GM21526 (cell line): Measurements from ENCODE around the gene VSTM2L.

Experiments
- ATAC-seq: cut with Tn5 transposase; IDR thresholded peaks from one replicate; pipeline ENCODE4 v1.9.1; 2021; ENCODE audit warnings: moderate library complexity; ENCODE audit not compliant: unreplicated experiment, low FRiP score

VSTM2L gene

DNA sequence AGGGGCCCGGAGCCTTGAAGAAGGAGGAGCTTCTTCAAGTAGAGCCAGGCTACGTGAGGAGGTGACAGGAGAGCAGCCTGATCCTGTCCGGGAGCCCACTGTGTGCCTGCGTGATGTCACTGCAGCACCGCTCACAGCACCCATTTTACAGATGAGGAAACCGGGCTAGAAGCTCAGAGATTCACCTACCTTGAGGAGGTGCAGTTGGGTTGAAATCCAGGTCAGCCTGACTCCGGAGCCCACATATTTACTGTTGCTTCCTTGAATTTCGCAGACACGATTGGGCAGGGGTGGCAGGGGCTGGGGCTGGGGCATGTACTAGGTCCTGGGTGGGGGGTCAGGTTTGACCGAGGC, 12.5 kb downstream of the VSTM2L start:
- ATAC-seq: no peak

DNA sequence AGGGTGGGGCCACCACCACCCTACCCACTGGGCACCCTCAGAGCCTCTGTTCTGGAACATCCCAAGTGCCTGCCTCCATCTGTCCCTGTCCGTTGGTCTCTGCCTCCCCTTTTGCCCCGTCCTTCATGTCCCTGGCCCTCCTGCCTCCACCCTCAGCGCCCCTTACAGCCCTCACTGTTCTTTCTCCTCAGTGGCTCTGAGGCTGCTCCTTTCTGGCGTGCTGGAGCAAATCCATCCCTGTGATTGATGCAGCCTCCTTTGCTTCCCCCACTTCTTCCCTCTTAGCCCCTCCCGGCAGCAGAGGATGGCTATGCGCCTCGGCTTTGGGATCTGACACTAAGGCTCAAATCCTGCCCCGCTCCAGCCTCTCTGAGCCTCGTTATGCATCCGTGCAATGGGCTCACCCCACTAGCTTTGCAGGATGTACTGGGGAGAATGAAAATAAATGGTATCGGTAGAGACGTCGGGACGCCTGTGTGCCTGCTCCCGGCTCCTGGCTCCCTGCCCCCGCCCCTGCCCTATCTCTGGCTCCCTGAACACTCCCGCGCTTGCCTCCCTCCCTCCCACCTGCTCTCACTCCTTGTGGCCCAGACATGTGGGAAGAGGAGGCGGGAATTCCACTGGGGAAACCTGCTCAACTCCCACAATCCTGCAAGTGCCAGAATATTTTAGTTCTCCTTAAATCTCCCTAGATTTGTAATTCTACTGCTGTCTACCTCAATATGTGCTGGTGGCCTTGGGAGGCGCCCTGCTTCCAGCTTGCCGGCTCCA, 13.1 kb downstream of the VSTM2L start:
- no peak for ATAC-seq

DNA sequence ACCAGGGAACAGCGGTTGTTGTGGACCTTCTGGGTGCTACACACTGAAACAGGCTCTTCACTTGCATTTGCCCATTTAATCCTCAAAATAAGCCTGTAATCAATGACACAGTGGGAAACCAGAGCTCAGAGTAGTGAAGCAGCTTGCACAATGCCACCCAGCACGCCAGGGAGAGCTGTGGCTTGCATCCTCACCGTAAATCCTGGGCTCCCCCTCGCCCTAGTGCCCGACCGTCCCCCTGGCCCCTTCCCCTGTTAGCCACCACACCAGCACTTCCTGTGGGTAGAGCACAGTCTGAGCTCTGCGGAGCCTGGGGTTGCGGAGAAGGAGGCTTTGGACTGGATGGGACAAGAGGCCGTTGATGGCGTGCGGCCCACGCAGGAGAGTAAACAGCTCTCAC, 14.5 kb downstream of the VSTM2L start:
- ATAC-seq: no peak

DNA sequence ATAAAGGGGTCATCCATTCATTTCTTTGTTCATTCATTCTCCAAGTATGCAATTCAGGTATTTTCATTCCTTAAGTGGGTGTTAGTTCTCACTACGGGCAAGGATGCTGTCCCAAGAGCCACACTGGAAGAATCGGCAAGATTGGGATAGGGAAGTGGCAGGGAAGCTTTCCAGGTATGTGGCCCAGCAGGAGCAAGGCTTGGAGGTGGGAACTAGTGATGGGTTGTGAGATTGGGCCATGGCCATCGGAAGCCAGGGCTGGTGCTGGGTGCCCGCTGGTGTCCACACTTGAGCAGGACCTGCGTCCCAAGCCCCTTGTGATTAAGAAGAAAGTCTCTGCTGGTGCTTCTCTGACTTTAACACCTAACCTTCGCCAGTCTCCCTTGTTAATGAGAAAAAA, 15.1 kb downstream of the VSTM2L start:
- ATAC-seq: no peak

DNA sequence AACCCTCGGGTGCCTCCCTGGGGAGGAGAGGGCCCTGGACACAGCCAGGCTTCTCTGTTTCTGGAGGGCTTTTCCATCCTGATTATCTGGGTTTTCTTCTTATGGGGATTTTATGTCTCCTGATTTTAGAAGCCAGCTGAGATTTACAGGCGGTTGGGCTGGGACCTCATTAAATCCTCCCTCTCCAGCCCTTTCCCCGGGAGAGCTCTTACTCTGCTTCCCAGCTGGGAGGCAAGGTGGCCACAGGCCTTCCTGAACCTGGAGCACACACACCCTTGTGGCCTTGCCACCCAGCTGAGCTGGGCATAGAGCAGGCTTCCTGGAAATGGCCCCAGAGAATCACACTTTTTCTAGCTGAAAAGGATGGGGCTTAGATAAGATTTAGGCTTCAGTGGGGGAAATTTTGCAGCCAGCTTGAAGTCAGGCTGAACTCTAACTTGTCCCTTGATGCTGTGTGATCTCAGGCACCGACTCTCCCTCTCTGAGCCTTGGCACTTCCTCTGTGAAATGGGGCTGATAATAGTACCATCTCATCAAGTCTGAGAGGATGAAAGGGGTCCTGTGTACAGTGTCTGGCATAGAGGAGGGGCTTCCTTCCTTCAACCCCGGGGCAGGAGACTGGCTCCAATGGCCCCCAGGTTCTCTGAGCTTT, 16.6 kb downstream of the VSTM2L start:
- no peak for ATAC-seq

DNA sequence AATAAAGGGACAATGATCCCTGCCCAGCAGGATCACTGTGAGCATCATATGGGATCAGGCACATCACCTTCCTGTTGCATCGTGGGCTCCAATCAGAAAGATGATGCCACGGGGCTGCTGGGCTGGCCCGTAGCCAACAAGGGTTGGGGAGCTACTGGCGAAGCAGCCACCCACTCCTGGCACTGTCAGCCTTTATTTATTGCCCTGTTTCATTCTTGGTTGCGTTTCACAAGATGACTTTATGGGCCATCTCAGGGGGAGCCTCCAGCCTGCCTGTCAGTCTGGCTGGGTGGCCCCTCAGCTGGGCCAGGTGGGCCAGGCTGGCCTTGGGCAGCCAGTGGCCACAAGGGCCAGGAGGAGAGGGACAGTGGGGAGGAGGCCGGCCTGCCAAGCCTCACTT, 17.3 kb downstream of the VSTM2L start:
- no peak for ATAC-seq

DNA sequence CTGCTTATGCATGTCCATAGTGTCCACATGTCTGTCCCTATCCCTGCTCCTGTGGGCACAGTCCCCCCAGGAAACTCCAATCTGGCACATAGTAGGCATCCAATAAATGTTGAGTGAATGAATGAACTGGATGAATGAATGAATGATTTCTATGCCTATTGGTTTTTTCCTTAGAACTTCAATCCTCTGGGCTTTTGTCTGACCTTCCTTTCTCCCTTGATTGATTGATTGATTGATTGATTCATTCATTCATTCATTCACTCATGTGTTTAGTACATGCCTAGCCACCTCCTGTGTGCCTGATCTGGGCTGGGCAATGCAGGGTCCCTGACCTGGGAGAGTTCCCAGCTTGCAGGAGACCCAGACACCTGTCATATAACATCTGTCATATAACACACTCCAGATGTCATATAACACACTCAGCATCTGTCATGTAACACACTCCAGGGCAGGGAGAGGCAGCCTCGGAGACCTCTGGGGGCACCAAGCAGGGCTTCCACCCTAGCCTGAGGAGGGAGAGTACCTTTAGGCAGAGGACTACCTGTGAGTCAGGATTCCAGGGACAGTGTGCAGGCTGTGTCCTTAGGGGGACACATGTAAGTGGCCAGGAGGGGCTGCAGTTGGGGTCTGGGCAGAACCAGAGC, 17.9 kb downstream of the VSTM2L start:
- ATAC-seq: no peak

DNA sequence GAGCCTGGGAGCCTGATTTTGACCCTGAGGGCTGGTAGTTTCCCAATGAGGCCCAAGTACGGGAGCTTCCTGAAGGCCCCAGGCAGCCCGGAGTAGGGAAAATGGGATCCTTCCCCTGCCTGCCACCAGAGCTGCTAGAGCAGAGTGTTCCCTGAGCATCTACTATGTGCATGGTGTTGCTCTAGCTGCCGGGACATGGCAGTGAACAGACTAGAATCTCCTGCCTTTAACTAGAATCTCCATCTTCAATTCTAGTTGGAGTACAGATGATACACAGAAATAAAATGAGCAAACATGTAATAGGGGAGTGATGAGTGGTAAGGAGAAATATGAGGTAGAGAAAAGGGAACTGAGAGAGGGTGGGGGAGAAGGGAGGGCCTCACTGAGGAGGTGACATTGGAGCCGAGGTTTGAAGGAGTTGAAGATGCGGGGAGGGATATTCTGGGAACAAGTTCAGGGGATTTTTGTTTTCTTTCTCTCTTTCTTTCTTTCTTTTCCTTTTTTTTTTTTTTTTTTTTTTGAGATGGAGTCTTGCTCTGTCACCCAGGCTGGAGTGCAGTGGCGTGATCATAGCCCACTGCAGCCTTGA, 18.5 kb downstream of the VSTM2L start:
- ATAC-seq: peak; percentile 67

DNA sequence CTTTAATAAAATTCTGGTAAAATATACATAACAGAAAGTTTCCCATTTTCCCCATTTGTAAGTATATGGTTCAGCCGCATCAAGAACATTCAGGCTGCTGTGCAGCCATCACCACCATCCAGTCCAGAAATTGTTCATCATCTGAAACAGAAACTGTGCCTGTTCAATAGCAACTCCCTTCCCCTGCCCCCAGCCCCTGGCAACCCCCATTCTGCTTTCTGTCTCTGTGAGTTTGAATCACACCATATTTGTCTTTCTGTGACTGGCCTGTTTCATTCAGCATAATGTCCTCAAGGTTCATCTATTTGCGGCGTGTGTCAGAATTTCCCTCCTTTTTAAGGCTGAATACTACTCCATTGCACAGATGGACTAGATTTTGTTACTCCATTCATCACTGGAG, 19.1 kb downstream of the VSTM2L start:
- ATAC-seq: peak; percentile 47

DNA sequence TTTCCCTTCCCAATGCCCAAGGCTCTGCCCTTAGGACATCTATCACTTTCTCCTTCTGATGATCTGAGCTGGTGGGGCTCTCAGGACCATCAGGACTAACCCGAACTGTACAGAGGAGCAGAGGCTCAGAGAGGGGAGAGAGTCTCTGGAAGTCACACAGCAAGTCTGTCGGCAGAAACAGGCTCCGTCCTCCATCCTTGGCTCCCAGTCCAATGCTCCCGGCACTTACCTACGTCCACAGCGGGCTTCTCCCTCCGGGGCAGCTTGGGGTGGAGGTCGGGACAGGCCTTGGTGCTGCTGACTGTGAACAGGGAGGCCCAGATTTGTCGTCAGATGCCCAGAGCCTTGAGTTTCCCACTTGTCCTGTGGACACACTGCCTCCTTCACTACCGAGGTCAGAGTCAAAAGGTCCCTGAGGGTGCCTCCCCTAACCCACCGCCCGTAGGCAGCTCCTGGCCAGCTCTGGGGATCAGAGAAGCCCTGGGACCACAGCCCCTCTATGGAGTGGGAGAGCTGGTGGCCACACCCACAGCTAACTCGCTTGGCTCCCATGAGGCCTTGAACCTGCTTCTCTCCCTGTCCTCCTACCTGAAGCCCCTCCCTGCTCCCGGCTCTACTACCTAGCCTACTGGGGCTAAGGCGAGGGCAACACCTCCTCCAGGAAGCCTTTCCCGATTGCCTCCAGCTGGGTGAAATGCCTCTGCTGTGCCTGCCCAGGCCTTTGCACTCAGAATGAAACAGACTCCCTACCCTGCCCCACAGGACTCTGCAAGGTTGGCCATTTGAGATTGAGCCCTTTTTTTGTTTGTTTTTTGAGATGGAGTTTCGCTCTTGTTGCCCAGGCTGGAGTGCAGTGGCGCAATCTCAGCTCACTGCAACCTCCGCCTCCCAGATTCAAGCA, 22.6 kb downstream of the VSTM2L start:
- no peak for ATAC-seq

DNA sequence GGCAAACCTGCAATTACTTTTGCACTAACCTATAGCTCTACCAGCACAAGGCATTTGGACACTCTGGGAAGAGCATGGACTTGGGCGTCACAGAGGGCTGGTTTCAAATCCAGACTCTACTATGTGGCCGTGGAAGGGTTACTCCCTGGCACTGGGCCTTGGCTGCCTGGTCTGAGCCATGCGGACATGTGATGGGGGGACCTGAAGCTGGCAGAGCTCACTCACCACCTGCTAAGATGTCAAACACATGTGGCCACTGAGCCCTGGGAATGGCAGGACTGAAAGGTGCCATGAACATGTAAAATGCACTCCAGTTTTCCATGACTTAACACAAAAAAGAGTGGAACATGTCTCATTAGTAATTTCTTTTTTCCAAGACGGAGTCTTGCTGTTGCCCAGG, 23.7 kb downstream of the VSTM2L start:
- no peak for ATAC-seq

DNA sequence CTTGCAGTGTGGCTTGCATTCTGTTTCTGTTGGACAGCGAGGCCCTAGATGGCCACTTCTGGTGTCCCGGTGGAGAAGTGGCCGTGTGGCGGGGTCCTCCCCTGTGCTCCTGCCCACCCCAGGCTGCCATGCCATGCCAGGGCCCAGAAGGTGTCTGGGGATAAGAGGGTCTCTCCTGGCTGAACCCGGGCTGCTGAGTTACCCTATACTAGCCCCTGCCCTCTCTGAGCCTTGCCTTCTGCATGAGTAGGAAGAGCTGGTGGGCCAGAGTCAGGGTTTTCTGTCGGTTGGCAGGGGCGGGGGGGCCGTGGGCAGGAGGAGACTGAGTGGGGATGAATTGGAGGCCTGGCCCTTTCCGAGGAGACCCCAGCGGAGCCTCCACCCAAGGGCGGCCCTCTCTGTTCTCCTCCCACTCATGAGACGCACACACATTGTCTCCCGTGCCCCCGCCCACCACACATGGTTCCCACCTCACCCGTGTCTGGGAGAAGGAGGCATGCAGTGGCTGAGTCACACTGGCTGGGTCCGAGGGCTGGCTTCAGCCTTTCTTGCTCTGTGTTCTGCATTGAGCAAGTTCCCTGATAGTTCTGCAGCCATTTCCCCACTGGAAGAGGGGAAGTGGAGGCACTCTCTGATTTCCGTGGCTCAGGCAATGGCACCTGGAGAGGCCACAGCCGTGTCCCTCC, 24.6 kb downstream of the VSTM2L start:
- no peak for ATAC-seq

DNA sequence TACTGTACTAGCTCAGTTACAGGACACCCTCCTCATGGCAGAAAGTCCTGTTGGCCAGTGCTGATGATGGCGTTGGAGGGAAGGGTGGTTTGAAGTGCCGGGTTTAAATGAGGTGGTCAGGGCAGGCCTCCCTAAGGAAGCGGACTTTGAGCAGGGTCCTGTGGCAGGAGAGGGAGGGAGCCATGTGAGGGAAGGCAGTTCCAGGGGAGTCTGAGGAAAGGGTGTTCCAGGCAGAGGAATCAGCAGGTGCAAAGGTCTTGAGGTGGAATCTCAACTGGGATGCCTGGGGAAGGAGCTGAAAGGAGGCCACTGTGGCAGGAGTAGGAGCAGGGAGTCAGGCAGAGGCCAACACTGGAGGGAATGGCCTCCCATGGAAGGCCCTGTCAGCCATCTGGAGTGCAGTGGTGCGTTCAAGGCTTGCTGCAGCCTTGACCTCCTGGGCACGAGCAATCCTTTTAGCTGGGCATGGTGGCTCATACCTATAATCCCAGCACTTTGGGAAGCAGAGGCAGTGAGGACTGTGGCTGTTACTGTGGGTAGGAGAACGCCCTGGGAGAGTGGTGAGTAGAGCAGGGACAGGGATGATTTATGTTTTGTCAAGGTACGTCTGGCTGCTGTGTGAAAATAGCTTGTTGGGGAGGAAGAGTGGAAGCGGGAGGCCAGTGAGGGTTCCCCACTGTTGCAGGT, 26.2 kb downstream of the VSTM2L start:
- ATAC-seq: no peak

DNA sequence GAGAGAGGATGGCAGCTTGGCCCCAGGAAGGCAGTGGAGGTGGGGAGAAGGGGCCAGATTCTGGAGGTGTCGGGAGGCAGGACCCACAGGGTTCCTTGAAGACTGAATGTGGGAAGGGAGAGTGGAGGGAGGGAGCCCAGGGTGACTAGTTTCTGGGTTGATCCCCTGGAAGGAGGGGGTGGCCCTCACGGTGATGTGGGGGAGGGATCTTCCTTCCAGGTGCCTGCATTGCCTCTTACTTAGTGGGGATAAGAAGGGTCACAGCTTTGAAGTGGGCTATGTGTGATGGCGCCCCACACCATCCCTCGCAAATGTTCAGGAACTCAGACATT, 26.7 kb downstream of the VSTM2L start:
- ATAC-seq: no peak

DNA sequence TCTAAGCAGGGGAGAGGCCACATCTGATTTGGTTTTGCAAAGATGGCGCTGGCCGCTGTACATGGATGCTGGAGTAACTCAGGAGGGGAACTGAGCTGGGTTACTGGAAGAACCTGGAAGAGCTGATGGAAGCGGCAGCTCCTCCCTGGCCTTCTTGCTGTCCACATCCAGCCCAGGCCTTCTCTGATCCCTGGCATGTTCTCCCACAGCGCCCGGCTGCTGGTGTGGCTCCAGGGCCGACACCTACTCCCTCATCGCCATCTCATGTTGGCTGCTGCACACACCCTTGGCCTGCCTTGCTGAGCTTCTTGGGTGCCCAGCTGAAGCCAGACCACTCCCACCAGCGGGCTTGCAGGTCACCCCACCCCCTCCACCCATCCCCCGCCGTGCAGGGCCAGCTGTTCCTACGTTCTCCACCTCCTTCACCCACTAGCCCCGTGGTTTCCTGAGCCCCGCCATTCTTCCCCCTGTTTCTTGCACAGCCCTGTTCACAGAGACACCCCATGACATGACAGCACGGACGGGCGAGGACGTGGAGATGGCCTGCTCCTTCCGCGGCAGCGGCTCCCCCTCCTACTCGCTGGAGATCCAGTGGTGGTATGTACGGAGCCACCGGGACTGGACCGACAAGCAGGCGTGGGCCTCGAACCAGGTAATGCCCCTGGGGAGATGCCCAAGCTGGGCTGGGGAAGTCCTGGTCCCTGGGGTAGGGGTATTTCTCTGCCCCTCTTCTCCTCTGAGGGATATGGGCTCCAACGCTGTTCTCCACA, 28.4 kb downstream of the VSTM2L start:
- no peak for ATAC-seq

DNA sequence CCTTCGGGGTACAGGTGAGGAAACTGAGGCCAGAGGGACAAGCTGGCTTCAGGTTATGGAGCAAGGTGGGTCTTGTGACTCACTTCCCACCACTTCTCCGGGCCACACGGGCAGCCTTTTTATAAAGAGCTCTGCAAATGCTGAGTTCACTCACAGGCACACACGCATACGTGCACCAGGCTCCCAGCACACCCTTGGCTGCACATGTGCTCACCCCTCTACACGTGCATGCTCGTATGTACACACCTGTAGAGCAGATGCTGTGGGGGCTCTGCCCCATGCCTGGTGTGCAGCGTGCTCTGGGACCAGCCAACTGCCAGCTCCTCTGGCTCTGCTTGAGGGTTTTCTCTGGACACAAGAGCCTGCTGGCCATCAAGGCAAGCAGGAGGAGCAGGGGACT, 29.1 kb downstream of the VSTM2L start:
- ATAC-seq: no peak

DNA sequence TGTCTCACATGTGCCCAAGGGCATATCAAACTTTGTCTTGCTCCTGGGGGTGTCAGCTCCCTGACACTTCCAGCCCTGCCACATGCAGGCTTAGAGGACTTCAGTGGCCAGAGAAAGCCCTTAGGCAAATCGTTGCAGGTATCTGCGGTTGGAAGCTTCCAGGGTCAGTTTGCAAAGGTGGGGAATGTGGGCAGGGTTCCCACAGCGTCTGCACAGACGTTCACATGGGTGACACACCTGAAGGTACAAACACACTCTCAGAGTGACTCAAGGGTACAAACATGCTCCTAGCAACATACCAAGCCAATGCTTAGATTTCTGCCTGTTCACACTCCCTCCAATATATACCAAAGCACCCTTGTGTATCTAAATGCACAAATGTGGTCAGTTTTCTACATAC, 30.0 kb downstream of the VSTM2L start:
- no peak for ATAC-seq

DNA sequence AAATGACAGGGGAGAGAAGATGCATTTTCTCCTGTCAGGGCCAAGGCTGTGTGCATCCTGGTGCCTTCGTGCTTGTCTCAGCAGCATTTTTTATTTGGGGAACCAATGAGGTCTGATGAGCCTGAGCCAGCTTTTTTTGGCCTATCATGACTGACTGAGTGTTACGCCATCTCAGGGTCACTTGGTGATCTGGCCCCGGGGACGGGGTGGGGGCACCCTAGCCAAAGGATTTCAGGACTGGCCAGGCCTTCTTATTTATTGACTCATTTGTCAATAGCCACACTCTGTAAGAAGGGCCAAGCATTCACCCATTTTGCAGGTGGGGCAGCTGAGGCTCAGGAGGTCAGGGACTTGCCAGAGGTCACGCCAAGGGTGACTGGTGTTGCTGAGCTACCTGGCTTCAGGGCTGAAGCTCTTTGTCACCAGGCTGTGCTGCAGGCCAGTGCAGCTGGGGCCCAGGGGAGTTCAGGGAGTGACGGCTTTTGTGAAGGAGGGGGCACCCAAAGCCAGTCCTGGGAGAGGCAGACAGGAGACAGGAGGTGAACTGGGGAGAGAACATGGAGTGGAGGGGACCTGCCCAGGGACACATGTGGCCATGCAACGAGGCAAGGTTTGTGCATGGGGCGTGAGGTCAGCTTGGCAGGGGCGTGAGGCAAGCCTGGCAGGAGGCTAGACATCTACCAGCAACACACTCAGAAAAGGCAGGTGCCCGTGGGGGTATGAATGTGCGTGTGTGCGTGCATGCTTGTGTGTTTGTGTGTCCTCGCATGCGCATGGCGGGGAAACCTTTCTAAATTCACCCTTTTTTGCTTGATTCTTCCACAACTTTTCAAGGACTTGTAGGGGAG, 31.1 kb downstream of the VSTM2L start:
- no peak for ATAC-seq
